Stimulated activated naive CD4-positive, alpha-beta T cell treated with Interleukin-2 at 50 U/mL for 16 hours (primary cell): Measurements from ENCODE around the gene SEMA5A.

ENCODE experiments used
- DNase-seq: peaks from one replicate; lab custom pipeline; 2025; lab: John Stamatoyannopoulos, UW

SEMA5A gene

GRCh38 chr5:9278921-9279603, 266.8 kb downstream of the SEMA5A start:
- DNase-seq: no peak

DNA sequence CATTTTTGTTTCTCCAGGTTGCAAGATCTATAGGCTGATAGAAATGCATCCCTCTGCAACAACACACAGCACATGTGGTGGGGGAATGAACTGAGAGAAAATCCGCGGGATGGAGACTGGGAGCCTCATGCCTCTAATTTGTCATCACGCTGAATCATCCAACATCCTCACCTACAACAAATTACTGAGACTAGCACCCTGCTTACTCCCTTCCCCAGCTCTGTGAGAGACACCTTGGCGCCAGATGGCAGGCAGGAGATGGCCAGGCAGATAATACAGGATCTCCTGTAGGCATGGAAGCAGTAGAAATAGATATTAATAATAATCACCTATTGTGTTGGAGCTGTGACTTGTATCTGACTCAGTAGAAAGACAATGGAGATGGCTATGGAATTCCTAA, 276.9 kb downstream of the SEMA5A start:
- DNase-seq: no peak

DNA sequence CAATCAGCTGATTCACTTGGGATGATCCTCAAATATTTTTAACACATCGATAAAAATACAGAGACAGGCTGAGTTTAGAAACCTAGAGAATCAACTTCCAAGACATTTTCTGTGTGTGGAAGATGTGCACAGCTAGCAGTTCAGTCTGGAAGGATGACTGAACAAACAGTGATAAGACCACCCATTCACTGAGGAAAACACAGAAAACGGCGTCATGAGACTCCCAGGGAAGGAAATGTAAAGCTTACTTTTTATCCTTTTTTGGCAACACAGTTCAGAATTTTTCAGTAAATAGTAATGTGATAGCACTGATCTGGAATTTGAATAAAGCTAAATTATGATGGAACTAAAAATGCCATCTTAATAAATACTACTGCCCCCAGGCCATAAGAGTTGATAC, 277.6 kb downstream of the SEMA5A start:
- DNase-seq: no peak

DNA sequence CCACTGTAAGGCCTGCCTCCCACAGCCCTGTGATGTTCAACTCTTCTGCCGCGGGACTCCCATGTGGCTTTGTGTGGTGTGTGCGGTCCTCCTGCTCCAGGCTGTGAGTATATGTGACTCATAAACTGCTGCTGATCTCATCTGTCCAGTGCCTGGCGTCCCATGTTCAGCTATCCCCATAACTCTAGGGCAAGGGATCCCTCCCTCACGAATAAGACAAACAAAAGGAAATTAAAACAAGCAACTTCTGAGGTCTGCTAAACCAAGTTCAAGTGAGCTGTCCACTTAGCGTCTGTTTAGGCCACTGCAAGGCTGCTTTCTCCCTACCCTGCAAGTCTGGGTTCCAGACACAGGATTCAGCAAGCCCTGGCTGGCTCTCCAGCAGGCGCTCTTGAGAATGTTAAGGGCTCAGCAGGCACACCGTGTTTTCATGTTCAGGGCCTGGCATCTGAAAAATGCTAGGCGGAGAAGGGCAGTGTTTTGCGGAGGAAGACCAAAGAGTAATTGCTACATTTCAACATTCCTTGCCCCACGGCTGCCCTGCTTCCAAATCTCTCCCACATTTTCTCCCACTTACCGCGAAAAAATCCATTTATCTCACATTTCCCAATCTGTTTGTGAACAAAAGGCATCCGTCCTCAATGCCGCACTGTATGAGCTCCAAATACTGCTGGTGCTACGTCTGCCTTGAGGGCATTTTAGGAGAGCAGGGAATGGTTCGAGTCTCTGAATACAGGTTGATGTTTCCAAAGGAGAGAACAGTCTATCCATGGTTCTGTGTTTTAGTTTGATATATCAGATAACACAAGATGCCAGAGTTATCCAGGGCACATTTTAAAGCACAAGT, 280.2 kb downstream of the SEMA5A start:
- no peak for DNase-seq

GRCh38 chr5:9264301-9264700, 281.6 kb downstream of the SEMA5A start:
- no peak for DNase-seq

DNA sequence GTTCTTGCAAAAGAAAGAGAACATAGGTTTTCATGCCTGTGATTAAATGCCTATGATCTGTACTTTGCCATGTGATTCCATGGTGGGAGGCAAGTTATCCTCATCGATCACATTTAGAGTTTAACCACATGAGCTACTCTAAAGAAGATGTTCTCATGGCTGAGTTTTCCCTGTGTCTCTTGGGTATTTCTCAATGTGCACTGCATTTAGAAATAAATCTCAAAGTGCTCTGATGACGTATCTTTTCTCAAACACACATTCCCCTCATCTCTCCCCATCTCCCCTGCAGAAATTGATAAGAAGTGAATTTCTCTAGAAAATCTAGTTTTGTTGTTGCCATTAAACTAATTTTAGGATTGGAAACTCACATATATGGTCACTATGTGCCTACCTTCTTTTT, 282.2 kb downstream of the SEMA5A start:
- DNase-seq: no peak

GRCh38 chr5:9251379-9251980, 294.4 kb downstream of the SEMA5A start:
- DNase-seq: no peak

GRCh38 chr5:9249231-9249630, 296.6 kb downstream of the SEMA5A start:
- DNase-seq: no peak

DNA sequence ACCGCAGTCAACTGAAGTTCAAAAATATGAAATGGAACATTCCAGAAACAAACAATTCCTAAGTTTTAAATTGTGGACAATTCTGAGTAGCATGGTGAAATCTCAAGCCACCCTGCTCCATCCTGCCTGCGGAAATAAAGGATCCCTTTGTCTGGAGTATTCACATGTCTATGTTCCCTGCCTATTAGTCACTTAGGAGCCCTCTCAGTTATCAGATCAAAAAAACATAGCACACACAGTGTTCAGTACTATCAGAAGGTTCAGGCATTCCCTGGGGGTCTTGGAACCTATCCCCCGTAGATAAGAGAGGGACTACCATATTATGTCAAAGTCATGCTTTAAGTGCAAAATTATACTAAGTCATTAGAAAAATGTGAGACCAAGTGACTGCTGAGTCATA, 300.8 kb downstream of the SEMA5A start:
- no peak for DNase-seq

GRCh38 chr5:9244417-9244816, 301.5 kb downstream of the SEMA5A start:
- DNase-seq: no peak

- no peak for DNase-seq
Observed at GRCh38 chr5:9241479-9242305, 304.2 kb downstream of the SEMA5A start.

- no peak for DNase-seq
Observed at GRCh38 chr5:9240431-9240830, 305.4 kb downstream of the SEMA5A start.

GRCh38 chr5:9239626-9240025, 306.2 kb downstream of the SEMA5A start:
- no peak for DNase-seq

DNA sequence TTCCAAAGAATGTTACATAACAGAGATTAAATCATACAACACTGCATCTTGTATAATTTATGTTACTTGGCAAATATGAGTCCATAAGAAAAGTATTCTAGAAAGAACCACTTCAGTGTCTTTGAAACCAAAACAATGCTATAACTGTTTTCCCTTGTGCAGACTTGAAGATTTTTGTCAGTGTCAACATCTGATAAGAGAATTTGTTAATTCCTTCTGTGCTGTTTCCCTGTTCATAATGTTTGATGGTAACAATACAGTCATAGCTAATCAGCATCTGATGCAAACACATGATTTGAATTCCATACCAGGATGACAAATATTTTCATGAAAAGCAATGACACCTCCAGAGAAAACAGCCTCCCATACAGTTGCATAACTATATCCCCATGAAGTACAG, 306.8 kb downstream of the SEMA5A start:
- DNase-seq: no peak

DNA sequence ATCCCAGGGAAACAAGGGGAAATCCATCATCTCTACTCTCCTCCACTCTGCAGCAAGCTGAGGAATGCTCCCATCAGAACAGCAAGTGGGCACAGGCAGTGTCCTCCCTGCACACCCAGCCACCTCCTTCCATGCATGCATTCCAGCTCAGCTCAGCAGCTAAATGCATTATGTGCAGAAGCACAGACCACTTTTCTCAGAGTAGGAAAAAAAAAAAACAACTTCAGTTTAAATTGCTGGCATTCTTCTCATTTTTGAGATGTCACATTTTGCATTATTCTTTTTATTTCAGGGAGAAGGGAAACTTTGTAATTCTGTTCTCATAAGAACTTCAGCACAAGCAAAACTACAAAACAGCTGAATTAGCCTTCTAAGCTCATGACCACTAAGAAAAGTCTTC, 312.2 kb downstream of the SEMA5A start:
- no peak for DNase-seq

GRCh38 chr5:9233035-9233434, 312.8 kb downstream of the SEMA5A start:
- no peak for DNase-seq

DNA sequence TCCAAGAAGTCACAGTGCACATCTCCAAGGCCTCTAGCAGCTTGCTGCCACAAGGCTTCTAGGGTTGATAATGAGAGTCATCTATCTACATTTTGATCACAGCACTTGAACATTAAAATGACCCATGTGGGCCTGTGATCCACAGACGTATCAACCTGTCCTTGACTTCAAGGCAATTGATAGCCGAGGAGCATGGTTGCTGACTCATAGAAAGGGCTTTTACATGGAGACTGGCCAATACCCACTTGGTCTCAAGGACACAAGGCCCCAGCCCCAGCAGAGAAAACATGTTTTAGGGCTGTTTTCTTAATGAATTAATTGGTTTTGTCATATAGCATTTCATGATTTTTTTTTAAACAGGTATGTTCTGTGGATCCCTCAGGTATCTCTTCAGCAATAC, 314.0 kb downstream of the SEMA5A start:
- DNase-seq: no peak

GRCh38 chr5:9230355-9230754, 315.5 kb downstream of the SEMA5A start:
- no peak for DNase-seq

DNA sequence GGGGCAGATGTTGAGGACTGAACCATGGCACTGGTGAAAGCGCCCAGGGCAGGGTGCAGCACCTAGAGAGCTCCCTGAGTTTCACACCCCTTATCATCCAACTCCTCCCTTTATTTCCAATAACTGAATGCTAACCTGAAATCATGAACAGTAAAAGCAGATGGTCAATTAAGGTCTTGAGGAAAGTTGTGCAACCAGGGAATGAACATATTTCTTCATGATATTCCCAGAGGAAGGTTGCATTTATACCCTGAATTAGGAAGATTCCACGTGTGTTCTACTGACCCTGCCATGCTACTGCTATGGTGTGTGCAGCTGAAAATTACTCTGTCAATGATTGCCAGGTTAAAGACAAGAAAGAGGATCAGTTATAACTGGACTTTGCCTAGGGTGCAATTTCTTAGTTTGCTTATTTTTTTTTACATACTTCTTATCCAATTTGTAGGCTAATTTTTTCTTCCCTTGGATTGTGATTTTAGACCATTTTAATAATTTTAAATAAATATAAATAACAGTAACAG, 319.8 kb downstream of the SEMA5A start:
- DNase-seq: no peak

DNA sequence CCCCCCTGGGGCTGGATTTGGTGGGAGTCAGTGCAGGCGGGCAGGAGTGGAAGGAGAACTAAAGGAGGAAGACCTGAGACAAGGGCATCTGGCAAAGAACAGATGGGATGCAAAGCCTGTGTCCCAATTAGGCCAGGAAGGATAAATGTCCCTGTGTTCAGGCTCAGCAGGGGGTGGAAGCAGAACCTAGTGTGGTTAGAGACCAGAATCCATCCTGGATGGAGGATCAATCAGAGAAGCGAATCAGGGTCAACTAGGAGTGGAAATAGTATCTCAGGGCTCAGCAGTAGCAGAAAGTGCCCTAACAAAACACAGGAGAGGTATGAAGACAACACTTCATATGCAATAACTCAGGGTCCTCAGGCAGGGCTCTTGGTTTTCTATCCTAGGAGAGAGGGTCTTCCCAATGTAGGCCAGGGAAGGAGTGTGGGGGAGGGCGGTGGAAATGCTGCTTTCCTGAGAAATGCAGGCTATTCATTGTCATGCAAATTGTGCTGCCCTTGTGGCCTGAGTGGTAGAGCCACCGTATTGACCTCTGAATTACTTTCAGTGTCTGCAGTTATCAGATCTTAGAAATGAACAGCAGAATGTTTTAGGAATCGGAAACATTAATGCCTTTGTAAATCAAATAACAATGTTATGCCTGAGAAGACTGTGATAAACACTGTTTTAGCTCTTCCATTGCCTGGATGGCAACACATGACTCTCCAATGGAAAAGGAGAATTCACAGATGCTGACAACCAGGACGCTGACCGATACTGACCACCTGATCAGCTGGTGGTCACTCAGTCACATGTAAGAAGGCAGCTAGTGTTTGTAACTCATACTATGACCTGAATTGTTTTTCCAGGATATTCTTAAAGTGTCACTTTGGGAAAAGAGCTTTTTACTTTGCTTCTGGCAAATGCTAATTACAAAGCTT, 323.6 kb downstream of the SEMA5A start:
- no peak for DNase-seq

DNA sequence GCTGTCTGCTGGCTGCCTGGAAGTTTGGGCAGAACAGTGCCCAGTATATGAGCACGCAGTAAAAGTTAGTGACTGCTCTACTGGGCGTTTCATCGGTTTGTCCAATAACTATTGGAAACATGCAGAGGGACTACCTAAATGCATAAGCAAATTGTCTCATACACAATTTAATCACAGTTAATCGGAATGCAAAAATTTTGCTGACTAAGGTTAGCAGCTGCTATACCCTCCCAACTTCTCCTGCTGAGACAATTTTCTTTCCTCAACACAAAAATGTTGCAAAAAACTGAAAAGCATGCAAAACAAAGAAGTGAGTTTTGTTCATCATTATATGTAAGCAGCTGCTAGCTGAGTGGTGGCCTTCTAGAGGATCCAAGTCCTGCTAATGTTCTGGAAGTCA, 327.5 kb downstream of the SEMA5A start:
- DNase-seq: no peak
